Astrocyte (in vitro differentiated cells and primary cell): ENCODE data around the gene CATSPERB.

Experiments
- CTCF ChIP-seq: IDR thresholded peaks from 2 replicates; pipeline ENCODE4 v1.5.1; 2011; ENCODE audit warnings: low read depth, mild to moderate bottlenecking, inconsistent platforms, low read length, moderate library complexity; ENCODE audit not compliant: insufficient read depth
- EZH2 ChIP-seq: IDR thresholded peaks from 2 replicates; pipeline ENCODE4 v1.6.1; 2012; ENCODE audit warnings: mild to moderate bottlenecking, low read length, inconsistent platforms; ENCODE audit not compliant: insufficient read depth

GRCh38 chr14:91731986-91732385, at the start of gene CATSPERB:
- no peak for TF ChIP-seq CTCF
- no peak for TF ChIP-seq EZH2
